Stimulated activated CD4-positive, alpha-beta T cell treated with anti-CD3 and anti-CD28 coated beads, Interleukin-4, amount 100 ng/mL, for 24 hours (primary cell): ENCODE data around the gene VIPR2.
"Not testable (repeated sequence)": the region's sequence is repeated elsewhere in the genome, so short reads cannot be mapped to it uniquely, and the experiment has no call there.

Source experiments
- DNase-seq: peaks from one replicate; pipeline ENCODE4 v3.0.0-alpha.2; 2020

The VIPR2 gene

DNA sequence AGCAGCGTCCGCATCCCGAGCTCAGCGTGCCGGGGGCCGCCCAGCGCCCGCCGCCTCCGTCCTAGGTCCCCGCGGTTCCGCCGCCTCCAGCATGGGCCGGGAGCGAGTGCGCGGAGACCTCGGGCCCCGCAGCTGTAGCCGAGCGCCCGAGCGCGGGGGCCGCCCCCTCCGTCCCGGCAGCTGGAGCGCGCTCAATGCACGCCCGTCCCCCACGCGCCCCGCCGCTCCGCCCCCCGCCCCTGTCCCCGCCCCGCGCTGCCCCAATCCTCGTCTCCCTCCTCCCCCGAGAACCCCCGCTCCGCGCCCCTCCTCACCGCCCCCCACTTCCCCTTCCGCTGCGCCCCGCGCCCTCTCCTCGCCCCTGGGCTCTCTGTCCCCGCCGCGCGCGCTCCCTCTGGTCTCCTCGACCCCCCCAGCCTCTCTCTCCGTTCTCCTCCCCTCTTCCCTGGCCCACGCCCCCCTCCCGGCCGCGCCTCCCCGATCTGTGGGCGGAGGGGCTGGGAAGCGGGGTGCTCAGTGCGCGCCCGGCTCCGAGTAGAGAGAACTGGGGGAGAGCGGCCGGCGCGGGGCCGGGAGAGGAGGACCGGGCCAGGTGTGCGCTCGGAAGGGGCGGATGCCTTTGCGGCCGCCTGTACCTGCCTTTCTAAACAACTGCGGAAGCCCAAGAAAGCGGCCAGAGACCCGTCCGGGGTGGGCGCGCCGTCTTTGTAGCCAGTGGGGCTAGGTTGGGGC is at the start of gene VIPR2:
TSS of gene VIPR2 (minus strand) at position 110 of the 732 bp plus-strand sequence. CDS start at position 14, 96 bp downstream.
- no peak for DNase-seq

- no peak for DNase-seq
Observed at GRCh38 chr7:159193543-159194090, 49.0 kb upstream of the VIPR2 start.

DNA sequence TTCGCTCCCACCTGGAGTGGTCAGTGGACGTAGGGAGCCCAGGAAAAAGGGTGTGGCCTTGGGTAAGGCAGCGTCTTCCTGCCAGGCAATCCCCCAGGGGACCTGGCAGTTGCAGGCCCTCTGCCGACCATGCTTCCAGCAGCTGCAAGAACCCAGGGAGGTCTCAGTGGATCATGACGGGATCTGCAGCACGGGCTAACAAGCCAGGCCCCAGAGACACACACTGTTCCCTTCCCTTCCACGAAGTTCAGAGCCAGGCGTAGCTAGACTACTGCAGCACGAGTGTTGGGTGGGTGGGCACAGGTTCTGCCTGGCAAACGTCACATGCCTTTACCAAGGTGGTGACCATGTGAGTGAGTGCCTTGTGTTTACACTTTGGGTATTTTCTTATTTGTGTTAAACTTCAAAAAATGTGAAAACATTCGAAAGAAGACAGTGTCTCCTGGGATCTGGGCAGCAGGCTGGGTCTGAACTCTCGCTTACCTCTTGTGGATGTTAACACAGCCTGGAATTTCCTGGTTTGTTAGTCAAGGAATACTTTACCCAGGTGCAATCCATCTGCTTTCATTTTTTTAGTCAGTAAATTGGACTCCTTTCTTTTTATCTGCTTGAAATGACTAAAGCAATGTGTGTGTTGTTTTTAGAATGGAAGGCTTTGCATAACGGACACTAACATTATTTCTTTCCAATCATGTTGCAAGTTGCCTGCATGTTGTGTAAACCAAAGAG is 48.2 kb upstream of the VIPR2 start:
- no peak for DNase-seq

- DNase-seq: no peak
Observed at GRCh38 chr7:159192013-159192412, 47.3 kb upstream of the VIPR2 start.

GRCh38 chr7:159191236-159191635 is 46.6 kb upstream of the VIPR2 start:
- DNase-seq: no peak

GRCh38 chr7:159188011-159188410 is 43.3 kb upstream of the VIPR2 start:
- DNase-seq: no peak

GRCh38 chr7:159179241-159179640 is 34.6 kb upstream of the VIPR2 start:
- DNase-seq: no peak

- no peak for DNase-seq
Observed at GRCh38 chr7:159177284-159177953, 32.8 kb upstream of the VIPR2 start.

- DNase-seq: no peak
Observed at GRCh38 chr7:159175792-159176191, 31.1 kb upstream of the VIPR2 start.

- DNase-seq: not testable (repeated sequence)
Observed at GRCh38 chr7:159175100-159175499, 30.4 kb upstream of the VIPR2 start.

- DNase-seq: no peak
Observed at GRCh38 chr7:159172400-159172799, 27.7 kb upstream of the VIPR2 start.

DNA sequence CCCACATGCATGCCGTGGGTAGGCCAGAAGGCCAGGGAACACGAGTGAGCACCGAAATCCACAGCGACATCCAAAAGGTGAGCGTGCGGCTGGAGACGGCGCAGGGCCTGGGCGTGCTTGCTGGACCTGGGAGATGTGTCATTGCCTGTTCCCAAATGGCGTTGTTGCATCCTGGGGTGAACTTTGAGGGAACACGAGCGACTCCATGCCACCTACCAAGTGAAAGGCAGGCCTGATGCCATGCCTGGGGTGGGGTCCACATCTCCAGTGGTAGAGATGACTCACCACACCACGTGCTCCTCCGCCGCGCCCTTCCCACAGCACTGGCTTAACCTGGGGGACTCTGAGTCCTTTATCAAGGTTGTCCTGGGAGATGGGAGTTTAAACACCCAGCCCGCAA is 24.7 kb upstream of the VIPR2 start:
- no peak for DNase-seq

GRCh38 chr7:159167139-159167538 is 22.5 kb upstream of the VIPR2 start:
- no peak for DNase-seq

DNA sequence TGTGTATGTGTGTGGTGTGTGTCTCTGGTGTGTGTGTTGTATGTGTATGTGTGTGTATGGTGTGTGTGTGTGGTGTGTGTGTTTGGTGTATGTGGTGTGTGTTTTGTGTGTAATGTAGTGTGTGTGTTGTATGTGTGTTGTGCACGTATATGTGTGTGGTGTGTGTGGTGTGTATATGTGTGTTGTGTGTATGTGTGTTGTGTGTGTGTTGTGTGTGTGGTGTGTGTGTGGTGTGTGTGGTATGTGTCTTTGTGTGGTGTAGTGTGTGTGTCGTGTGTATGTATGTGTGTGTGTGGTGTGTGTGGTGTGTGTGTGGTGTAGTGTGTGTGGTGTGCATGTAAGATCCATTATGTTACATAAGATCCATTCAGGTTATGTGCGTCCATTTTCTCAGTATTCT is 21.9 kb upstream of the VIPR2 start:
- no peak for DNase-seq

- no peak for DNase-seq
Observed at GRCh38 chr7:159165352-159165751, 20.7 kb upstream of the VIPR2 start.

DNA sequence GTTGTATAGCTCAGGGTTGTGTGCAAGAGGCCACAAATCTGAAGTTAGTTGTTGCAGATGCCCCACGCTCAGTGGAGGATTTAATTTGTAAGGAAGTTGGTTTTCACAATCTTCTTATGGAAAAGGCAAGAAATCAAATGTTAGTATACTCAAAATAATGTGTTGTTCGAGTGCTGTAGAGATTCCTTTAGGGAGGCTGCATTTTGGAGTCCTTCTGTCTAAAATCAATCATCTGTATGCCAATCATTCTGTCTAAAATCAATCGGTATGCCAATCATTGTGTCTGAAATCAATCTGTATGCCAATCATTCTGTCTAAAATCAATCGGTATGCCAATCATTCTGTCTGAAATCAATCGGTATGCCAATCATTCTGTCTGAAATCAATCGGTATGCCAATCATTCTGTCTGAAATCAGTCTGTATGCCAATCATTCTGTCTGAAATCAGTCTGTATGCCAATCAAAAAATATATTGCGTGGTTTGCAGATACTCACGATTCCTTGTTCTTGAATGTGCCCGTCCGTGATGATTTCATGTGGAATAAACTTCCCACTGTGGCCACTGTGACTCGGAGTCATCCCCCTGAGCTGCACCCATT is 19.1 kb upstream of the VIPR2 start:
- DNase-seq: not testable (repeated sequence)

DNA sequence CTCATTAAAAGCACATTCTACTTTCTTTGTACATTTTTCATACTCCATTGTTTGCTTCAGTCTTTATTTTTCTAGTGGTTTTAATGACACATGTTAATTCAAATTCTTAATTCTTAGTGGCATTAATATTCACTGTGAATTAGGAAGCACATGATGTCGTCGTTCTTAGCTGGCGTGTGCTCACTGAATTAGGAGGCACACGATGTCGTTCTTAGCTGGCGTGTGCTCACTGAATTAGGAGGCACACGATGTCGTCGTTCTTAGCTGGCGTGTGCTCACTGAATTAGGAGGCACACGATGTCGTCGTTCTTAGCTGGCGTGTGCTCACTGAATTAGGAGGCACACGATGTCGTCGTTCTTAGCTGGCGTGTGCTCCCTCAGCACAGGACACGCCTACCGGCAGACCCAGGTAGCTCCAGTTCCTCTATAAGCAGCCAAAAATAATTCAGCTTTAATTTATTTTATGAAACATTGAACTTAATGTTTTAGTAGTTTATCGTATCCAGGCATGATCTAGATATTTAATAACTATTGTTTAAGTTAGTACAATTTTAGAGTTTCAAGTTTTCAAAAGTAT is 17.5 kb upstream of the VIPR2 start:
- not testable (repeated sequence) for DNase-seq

GRCh38 chr7:159160450-159160849 is 15.8 kb upstream of the VIPR2 start:
- DNase-seq: no peak

DNA sequence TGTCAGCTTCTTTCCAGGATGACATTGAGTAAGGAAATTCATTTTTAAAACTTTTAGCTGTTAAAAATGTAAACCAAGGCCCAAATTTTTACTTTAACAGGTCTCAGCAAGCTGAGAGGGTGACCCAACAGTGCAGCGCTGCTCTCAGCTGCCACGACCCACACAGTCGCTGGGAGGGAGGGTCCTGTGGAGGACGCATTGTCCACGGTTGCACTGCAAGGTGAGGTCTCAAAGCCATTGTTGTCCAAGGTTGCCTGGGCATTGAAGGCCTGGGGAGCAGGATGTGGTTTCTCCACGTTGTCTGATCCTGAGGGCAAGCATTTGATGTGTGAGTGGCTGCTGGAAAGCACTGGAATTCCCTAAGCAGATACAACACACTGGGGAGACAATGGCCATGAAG is 15.1 kb upstream of the VIPR2 start:
- no peak for DNase-seq

DNA sequence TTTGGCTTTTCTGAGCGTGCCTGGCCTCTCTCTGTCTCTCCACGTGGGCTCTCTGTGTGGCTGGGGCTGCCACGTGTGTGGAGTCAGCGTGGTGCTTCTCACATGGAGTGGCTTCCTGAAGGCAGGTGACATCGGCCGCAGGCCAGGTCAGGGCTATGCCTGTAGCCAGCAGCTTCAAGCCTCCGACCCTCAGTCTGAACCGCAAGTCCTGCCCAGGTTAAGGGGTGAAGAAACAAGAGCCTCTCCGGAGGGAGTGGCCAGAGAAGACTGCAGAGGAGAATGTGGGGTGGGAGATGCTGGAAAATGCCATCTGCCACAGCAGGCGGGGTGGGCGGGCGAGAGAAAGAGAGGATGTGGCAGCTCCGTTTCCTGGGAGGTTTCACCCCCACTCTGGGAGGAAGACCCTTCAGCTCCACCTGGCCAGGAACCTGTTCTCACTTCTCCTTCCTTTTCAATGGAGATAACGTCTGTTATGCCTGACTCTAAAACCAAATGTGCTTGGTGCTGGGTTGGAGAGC is 14.3 kb upstream of the VIPR2 start:
- no peak for DNase-seq

GRCh38 chr7:159158125-159158887 is 13.6 kb upstream of the VIPR2 start:
- no peak for DNase-seq

GRCh38 chr7:159157714-159158113 is 13.0 kb upstream of the VIPR2 start:
- no peak for DNase-seq
